GM18868 (cell line): ENCODE data around the gene TRIM59.

ENCODE experiments used
- ATAC-seq: cut with Tn5 transposase; IDR thresholded peaks from one replicate; pipeline ENCODE4 v1.9.1; 2021; ENCODE audit warnings: mild to moderate bottlenecking, moderate library complexity; ENCODE audit not compliant: unreplicated experiment

The TRIM59 gene

DNA sequence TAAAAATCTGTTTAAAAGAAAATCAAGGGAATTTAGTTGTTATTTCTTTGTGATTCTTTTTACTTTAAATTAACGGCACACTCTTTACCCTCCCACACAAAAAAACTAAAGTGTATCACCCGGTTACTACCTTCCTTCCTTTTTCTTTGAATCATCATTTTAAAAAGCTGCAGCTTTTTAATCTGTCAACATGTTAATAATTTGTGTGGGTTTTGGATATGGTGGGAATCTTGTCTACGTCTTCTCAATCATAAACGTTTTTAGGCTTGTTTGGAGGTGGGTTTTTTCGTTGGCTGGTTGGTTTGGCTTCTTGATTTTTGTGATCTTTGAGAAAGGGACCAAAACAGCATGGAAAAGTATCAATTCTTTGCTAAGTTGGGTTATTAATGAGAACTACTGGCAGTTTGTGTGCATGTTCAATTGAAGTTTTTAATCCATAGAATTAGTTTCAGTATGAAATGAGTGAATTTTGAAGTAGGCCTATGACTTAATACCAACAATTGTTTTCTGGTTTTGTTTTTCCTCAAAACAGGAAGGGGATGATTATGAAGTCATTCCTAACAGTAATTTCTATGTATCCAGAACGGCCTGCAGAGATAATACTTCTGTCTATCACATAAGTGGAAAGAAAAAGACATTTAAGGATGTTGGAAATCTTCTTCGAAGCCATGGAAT, 45.7 kb downstream of the TRIM59 start:
- ATAC-seq = no peak

DNA sequence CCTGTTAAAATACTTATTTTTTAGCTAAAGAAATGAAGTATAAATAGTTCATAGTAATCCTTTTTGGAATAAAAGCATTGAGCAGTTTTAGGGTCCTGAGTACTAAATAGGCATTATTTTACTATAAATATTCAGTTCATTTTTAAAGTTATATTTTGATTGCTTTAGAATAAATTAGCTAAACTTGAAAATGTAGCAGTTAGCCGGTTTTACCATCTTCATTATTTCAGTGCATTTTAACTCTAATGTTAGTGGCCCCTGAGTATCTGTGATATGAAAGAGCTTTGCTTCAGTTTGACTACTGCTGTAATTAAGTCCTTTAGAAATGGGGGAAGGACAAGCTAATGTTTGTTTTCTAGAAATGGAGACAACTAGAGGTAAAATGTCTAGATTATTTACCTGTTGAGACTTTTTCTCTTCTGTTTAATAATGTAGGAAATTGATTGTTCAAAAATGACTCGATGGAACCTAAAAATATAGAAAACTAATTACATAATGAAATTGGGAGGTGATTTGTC, 46.5 kb downstream of the TRIM59 start:
- no peak for ATAC-seq

DNA sequence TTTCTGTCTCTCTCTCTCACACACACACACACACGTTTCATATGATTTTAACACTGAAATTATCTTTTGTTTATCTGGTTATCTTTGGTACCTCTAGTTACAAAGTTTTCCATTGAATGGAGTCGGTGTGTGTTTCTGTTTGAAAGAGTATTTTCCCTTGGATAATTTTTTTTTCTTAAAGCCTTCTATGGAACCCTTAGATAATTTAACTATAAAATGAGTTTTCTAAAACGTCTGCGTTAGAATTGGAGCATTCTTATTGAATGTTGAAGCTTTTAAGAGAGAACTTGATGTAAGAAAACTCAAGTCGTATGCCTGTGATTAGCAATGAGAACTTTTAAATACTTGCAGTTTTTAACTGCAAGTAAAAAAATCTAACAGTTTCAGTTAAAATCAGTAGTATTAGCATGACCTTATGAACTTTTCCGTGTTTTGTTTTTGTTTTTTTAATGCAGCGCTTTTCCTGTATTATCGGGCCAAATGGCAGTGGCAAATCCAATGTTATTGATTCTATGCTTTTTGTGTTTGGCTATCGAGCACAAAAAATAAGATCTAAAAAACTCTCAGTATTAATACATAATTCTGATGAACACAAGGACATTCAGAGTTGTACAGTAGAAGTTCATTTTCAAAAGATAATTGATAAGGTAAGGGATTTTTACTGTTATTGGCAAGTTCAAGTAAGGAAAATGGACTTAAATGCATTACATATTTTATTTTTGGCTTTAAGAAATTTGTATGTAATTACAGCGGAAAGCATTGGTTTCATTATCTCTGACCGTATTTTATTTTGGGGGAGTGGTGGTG, 47.2 kb downstream of the TRIM59 start:
- no peak for ATAC-seq

DNA sequence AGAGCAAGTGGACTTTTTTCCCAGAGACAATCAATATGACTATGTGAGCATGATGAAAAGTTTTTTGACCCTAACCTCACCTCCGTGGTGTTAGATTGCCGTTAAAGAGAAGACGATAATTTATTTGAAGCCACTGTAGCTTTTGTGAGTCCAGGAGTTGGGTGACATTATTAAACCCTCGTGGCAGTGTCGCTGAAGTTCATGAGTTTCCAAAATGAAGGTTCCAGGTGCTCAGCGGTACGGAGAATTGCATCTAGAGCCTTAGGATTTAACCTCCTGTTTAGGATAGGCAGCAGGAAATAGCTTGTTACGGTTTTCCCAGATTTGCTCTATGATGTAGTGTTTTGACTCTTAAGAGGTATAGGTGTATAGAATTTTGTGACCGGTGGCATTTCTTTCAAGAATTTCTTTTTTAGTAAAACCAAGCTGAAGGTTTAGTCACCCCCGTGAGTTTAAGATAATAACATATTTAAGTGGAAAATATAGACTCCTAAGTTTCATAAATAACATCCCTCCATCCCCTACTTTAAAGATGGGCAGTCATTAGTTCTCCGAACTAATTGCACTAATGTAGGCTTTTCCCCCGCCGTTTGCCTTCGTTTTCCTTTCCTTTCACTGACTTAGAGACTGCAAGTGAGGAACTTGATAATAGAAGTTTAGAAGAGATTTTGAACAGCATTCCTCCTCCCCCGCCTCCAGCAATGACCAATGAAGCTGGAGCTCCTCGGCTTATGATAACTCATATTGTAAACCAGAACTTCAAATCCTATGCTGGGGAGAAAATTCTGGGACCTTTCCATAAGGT, 48.1 kb downstream of the TRIM59 start:
- no peak for ATAC-seq

DNA sequence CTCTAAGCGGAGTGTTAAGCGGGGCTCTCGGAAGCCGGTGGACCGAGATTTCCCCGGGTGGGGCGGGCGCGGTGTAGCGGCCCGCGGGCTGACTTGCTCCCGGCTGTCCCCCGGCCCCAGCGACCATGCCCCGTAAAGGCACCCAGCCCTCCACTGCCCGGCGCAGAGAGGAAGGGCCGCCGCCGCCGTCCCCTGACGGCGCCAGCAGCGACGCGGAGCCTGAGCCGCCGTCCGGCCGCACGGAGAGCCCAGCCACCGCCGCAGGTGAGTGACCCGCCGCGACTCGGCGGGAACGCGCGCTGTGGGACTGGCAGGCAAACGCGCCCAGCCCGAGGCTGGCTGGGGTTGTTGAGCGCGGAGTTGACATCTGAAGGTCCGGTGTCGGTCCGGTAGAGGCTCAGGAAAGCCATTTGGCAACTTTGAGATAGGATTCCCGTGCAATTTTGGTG, 48.9 kb downstream of the TRIM59 start:
- ATAC-seq = no peak

DNA sequence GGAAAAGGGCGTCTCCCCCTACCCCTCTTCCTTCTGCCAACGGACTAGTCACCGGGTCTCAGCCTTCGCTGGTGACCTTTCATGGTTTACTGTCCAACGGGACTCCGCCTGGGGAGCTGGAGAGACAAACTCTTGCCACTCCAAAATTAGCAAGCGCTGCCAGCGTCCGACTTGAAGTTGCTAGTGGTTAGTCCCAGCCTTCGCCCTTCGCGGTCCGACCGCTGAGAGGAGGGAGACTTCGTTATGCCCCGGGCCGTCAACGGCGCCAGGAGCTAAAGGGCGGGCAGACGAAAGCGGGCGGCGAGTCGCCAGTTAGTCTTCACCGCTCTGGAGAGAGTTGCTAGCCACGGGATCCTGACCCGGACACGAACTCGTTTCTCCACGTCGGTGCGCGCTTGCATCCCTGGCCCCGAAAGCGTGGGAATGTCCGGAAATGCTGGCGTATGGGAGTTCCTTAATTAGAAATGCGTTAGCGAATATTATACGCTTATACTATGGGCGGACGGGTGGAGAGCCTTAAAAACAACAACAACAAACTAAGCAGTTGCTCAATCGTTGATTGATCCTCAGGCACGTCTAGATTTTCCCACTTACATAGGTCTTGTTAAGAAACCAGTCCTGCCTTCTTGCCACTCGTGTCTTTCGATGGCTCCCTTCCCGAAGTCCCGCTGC, 49.4 kb downstream of the TRIM59 start:
- ATAC-seq = peak; percentile 3

DNA sequence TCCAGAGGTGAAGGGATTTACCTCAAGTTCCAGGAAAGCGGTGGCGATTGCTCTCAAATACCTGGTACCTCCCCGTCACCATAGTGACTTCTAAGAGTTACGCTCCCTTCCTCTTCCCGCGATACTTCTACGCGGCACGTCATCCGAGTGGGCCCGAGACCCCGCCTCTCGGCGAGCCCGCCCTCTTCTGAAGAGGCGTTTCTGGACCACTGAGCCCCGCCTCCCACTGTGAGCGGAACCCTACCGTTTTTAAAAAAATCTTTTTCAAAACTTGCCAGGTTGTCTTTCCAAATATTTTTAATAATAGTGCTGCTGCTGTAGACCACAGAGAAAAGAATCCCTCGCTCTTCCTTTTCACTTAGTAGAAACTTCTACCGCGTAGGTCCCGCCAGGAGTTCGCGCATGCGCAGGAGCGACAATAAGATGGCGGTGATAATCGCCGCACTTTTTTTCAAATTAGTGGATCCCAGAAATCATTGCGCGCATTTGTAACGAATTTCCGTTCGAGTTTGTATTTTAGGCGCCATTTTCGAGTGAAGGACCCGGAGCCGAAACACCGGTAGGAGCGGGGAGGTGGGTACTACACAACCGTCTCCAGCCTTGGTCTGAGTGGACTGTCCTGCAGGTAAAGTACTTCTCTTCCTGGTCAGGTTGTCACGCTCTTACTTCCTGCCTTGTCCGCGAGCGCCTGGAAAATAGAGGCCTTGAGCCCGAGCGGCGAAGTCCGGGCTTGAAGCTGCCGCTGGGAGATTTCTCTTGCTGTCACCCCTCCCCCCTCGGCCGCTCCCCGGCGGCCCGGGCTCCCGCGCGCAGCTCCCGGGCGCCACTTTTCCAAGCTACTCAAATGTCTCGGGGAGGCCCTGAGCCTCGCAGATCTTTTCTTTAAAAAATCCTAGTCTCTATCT, 50.2 kb downstream of the TRIM59 start, which contains the start of the genes IFT80 and SMC4:
Gene IFT80 (minus strand): TSS at position 101 of the 905 bp plus-strand sequence. CDS start 14,625 bp downstream, outside the sequence.
Gene SMC4 (plus strand): TSS at position 526 of the 905 bp plus-strand sequence. CDS start 1,177 bp downstream, outside the sequence.
- peak; percentile 94 for ATAC-seq

DNA sequence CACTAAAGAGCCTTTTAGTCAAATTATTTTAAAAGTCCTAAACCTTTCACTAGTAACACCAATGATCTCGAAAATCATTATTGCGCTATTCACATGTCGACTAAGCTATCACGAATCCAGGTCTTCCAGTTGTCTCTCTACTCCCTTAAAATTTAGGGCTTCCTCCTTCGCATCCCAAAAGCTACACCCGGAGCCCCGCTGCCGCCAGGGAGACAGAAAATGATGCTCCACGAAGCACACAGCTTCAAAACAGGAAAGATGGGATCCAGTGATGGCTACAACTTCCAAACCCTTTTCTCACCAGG, 50.8 kb downstream of the TRIM59 start:
- ATAC-seq = peak; percentile 6

DNA sequence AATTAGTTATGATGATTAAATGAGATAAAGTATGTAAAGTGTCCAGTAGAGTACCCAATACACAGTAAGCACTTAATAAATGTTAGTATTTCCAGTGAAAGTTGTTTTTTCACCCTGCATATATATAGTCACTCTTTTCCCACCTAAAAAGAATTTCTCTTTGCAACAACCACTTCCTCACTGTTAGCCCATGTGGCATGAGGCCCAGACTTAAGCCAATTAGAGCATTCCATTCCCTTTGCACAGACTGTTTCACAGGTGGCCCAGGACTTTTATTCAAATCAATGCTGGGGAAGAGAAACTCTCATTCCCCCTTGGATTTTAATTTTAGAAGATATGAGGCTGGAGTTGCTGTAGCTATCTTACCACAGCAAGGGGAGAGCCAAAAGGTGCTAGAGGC, 54.3 kb downstream of the TRIM59 start:
- ATAC-seq = no peak

DNA sequence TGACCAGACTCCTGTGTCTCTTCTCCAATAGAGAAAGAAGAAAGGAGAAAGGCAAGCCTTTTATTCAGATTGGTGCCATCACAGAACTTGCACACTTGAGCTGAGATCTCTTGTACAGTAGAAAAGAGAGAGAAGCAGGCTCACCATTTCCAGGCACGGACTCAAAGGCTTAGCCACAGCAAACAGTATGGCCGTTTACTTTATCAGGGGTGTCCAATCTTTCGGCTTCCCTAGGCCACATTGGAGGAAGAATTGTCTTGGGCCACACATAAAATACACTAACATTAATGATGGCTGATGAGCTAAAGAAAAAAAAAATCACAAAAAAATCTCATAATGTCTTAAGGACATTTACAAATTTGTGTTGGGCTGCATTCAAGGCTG, 55.6 kb downstream of the TRIM59 start:
- no peak for ATAC-seq

DNA sequence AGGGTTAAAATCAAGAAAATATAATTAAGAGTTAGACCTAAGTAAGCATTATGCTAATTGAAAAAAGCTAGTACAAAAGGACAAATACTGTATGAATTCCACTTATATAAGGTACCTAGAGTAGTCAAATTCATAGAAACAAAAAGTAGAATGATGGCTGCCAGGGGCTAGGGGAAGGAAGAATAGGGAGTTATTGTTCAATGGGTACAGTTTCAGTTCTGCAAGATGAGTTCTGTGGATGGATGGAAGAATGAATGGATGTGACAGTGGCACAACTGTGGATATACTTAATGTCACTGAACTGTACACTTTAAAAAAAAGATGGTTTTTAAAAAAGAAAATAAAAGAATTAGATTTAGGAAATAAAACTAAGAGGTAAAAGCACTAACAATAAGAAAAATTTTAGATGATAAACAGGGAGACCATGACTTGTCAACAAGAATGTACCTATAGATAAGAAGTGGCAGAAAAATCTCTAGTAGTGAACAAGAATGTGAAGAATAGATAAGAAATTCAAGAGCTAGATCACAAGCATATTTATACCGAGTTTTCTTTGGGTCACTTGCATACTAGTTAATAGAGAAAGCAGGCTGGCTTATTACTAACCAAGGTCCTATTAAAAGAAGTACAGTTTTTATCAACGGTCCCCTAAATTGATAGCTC, 56.1 kb downstream of the TRIM59 start:
- ATAC-seq = peak; percentile 47

DNA sequence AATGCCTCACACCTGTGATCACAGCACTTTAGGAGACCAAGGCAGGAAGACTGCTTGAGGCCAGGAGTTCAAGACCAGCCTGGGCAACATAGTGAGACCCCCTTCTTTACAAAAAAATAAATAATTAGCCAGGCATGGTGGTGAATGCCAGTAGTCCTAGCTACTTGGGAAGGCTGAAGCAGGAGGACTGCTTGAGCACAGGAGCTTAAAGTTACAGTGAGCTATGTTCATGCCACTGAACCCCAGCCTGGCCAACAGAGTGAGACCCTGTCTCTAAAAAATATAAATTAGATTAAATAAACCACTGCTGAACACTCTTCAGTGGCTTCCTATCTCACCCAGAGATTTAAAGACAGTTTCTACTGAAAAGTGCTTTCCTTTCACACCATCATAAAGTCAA, 56.8 kb downstream of the TRIM59 start:
- no peak for ATAC-seq

DNA sequence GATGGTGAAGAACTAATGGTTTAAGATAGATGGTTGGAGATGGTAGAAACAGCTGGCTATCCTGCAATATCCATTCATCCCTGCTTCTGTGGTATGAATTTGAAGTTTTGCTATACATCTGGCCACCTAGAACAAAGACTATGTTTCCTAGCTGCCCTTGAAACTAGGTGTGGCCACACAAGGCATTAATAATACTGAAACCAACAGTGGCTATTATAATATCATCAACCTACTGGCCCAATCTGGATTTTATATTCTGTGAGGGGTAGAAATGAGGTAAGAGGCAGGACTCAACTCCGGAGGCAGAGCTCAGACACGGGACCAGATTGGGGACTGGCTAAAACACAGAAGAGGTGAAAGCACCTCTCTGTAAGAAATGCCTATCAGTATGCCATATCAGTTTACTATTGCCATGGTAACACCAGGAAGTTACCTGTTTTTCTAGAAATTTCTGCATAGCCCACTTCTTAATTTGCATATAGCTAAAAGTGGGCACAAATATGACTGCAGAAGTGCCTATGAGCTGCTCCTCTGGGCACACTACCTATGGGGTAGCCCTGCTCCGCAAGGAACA, 58.9 kb downstream of the TRIM59 start:
- ATAC-seq = peak; percentile 55
